GM23248 (cell line): Measurements from ENCODE around the gene ADGRD1. TPM values are rescaled to one million over a fixed set of nuclear protein-coding genes. Genes with fewer than 3 reads are reported as not detected.

Experiments
- DNase-seq: peaks from one replicate; pipeline ENCODE4 v3.0.0-alpha.2; 2015
- H2AFZ ChIP-seq: fragments of 200-600 bp; sonication (generic); 2 replicates; pipeline ENCODE4 v1.6.1; 2016; ENCODE audit warnings: antibody characterized with exemption
- H3F3A ChIP-seq: fragments of 200-600 bp; sonication (generic); 2 replicates; pipeline ENCODE4 v1.6.1; 2016; ENCODE audit warnings: mild to moderate bottlenecking, antibody characterized with exemption, mixed run types; ENCODE audit not compliant: insufficient read depth
- H3K27ac ChIP-seq: fragments of 200-600 bp; sonication (generic); 2 replicates; pipeline ENCODE4 v1.5.1; 2016; ENCODE audit warnings: mild to moderate bottlenecking
- H3K27me3 ChIP-seq: fragments of 200-600 bp; sonication (generic); replicated peaks from 2 replicates; pipeline ENCODE4 v1.6.1; 2016; ENCODE audit warnings: mild to moderate bottlenecking; ENCODE audit not compliant: insufficient read depth
- H3K36me3 ChIP-seq: fragments of 200-600 bp; sonication (generic); 2 replicates; pipeline ENCODE4 v1.6.1; 2016; ENCODE audit warnings: low read depth, mild to moderate bottlenecking
- H3K4me1 ChIP-seq: fragments of 200-600 bp; sonication (generic); 2 replicates; pipeline ENCODE4 v1.6.1; 2016; ENCODE audit warnings: mild to moderate bottlenecking; ENCODE audit not compliant: insufficient read depth
- H3K4me2 ChIP-seq: fragments of 200-600 bp; sonication (generic); one replicate; pipeline ENCODE4 v1.6.1; 2016; ENCODE audit warnings: mild to moderate bottlenecking; ENCODE audit not compliant: unreplicated experiment
- H3K4me3 ChIP-seq: fragments of 200-600 bp; sonication (generic); 2 replicates; pipeline ENCODE4 v1.5.1; 2016; ENCODE audit warnings: mild to moderate bottlenecking
- H3K79me2 ChIP-seq: fragments of 200-600 bp; sonication (generic); 2 replicates; pipeline ENCODE4 v1.6.1; 2016; ENCODE audit warnings: mild to moderate bottlenecking; ENCODE audit not compliant: insufficient read depth
- H3K9ac ChIP-seq: fragments of 200-600 bp; sonication (generic); 2 replicates; pipeline ENCODE4 v1.6.1; 2016; ENCODE audit warnings: mild to moderate bottlenecking
- H3K9me2 ChIP-seq: fragments of 200-600 bp; sonication (generic); 2 replicates; pipeline ENCODE4 v1.6.1; 2016; ENCODE audit warnings: mixed run types, mild to moderate bottlenecking, moderate library complexity; ENCODE audit not compliant: insufficient read depth
- H3K9me3 ChIP-seq: fragments of 200-600 bp; sonication (generic); one replicate; pipeline ENCODE4 v1.6.1; 2017; ENCODE audit warnings: low read depth
- H4K20me1 ChIP-seq: fragments of 200-600 bp; sonication (generic); 2 replicates; pipeline ENCODE4 v1.6.0; 2016; ENCODE audit not compliant: insufficient read depth
- EZH2 ChIP-seq: fragments of 200-600 bp; sonication (generic); IDR thresholded peaks from 2 replicates; pipeline ENCODE4 v1.6.1; 2018; ENCODE audit warnings: antibody characterized with exemption, mild to moderate bottlenecking; ENCODE audit not compliant: insufficient read depth, poor library complexity, severe bottlenecking
- EZH2phosphoT487 ChIP-seq: fragments of 200-600 bp; sonication (generic); IDR thresholded peaks from 2 replicates; pipeline ENCODE4 v1.6.1; 2018; ENCODE audit warnings: antibody characterized with exemption, moderate library complexity, mild to moderate bottlenecking, low read depth; ENCODE audit not compliant: insufficient read depth
- WGBS, 2 experiments: methylation state at CpG; one replicate each; pipeline ENCODE4 v1.1.6; 2015 to 2017; ENCODE audit warnings: low lambda C conversion rate in 2 of 2, low coverage in 1 of 2; ENCODE audit errors: missing lambda C conversion rate in 2 of 2; 5-methylcytosine and 5-hydroxymethylcytosine counted together
- in situ Hi-C: fragments of 300-500 bp; cut with MboI; formaldehyde crosslinking; loops from 2 replicates; pipeline ENCODE4 v1.15.0; 2020
- polyA plus RNA-seq: library from polyadenylated mRNA; unstranded; fragments of >200 nt; fragmentation: Nextera tagmentation; extraction: Ambion mirVana; gene quantifications from 2 replicates; pipeline ENCODE4 v1.2.1, GENCODE V29; 2016
- total RNA-seq: library from RNA; depleted of rRNA; stranded (reverse); fragments of >200 nt; shearing (Covaris generic); gene quantifications from 2 replicates; pipeline ENCODE4 v1.2.3, GENCODE V29; 2014

The ADGRD1 gene
- total and polyA plus RNA-seq, 2 experiments from 2014 or later: 7.9 to 11.2 TPM

- Histone ChIP-seq H3K9ac (no peak overlapping the region), H3K9me3 (no peaks in the 10 kb centered on the region), H3K79me2 (no peaks in the 10 kb centered on the region), H3K4me3 (no peak overlapping the region), H3K4me2 (no peak overlapping the region), H2AFZ (no peak overlapping the region), H3F3A (no peaks in the 10 kb centered on the region), H3K27ac (no peak overlapping the region), H3K9me2 (no peaks in the 10 kb centered on the region), H3K36me3 (no peaks in the 10 kb centered on the region), H3K27me3 (no peaks in the 10 kb centered on the region), H3K4me1 (no peaks in the 10 kb centered on the region), H4K20me1 (no peaks in the 10 kb centered on the region)
- WGBS, 2 experiments: 49 to 50% methylated on average over 2 of the region's 2 CpGs
- no peak for TF ChIP-seq EZH2
- no peak for DNase-seq
- in situ Hi-C loops: no loop called here
These were observed 48.5 kb downstream of the ADGRD1 start for GRCh38 chr12:131002216-131002631.

GRCh38 chr12:131003036-131003715 is 49.5 kb downstream of the ADGRD1 start:
- no peaks in the 10 kb centered on the region for H3K9me3 ChIP-seq
- no peaks in the 10 kb centered on the region for H4K20me1 ChIP-seq
- H3K79me2 ChIP-seq: no peaks in the 10 kb centered on the region
- in situ Hi-C loops: no loop called here
- no peaks in the 10 kb centered on the region for H3K4me1 ChIP-seq
- H2AFZ ChIP-seq: no peak overlapping the region
- H3F3A ChIP-seq: no peaks in the 10 kb centered on the region
- no peak for DNase-seq
- 70% methylated on average over 18 of the region's 18 CpGs for whole genome bisulfite sequencing, 2 experiments
- TF ChIP-seq EZH2phosphoT487 (no peak), EZH2 (no peak)
- H3K9me2 ChIP-seq: no peaks in the 10 kb centered on the region
- no peak overlapping the region for H3K4me2 ChIP-seq
- H3K36me3 ChIP-seq: no peaks in the 10 kb centered on the region
- no peaks in the 10 kb centered on the region for H3K27me3 ChIP-seq
- no peak overlapping the region for H3K27ac ChIP-seq
- no peak overlapping the region for H3K4me3 ChIP-seq
- H3K9ac ChIP-seq: no peak overlapping the region

GRCh38 chr12:131003716-131004045 is 50.0 kb downstream of the ADGRD1 start:
- Histone ChIP-seq H3F3A (no peaks in the 10 kb centered on the region), H3K9me2 (no peaks in the 10 kb centered on the region), H3K79me2 (no peaks in the 10 kb centered on the region), H3K9me3 (no peaks in the 10 kb centered on the region), H2AFZ (no peak overlapping the region), H3K36me3 (no peaks in the 10 kb centered on the region), H3K4me3 (no peak overlapping the region), H3K27ac (no peak overlapping the region), H3K27me3 (no peaks in the 10 kb centered on the region), H3K4me2 (no peak overlapping the region), H3K9ac (no peak overlapping the region), H3K4me1 (no peaks in the 10 kb centered on the region), H4K20me1 (no peaks in the 10 kb centered on the region)
- 90 to 92% methylated on average over 18 of the region's 18 CpGs for WGBS, 2 experiments
- in situ Hi-C loops: no loop called here
- DNase-seq: no peak
- TF ChIP-seq EZH2 (no peak), EZH2phosphoT487 (no peak)

GRCh38 chr12:131004166-131004565 is 50.5 kb downstream of the ADGRD1 start:
- Histone ChIP-seq H3K36me3 (no peaks in the 10 kb centered on the region), H3K27me3 (no peaks in the 10 kb centered on the region), H3K9me3 (no peaks in the 10 kb centered on the region), H3K9me2 (no peaks in the 10 kb centered on the region), H3K27ac (no peak overlapping the region), H3K4me1 (no peaks in the 10 kb centered on the region), H3K79me2 (no peaks in the 10 kb centered on the region), H4K20me1 (no peaks in the 10 kb centered on the region), H3K9ac (no peak overlapping the region), H3F3A (no peaks in the 10 kb centered on the region), H3K4me3 (no peak overlapping the region), H3K4me2 (no peak overlapping the region), H2AFZ (no peak overlapping the region)
- WGBS, 2 experiments: 87 to 90% methylated on average over 22 of the region's 22 CpGs
- TF ChIP-seq EZH2: no peak
- in situ Hi-C loops: no loop called here
- DNase-seq: no peak
